ENCODE data around the gene FADS6. TPM values are rescaled to one million over a fixed set of nuclear protein-coding genes. Genes with fewer than 3 reads are reported as not detected.

FADS6 gene
- total and polyA plus RNA-seq, 2 of the 13 experiments (the other 11 are each of a cell fraction or from before 2014, with no cell fraction given), result 0.11 TPM

- Histone ChIP-seq H3K4me1 (ENCODE audit: insufficient read depth, low read length) (peaks cover 16% of the 10 kb centered on the region), H4K20me1 (ENCODE audit: insufficient read depth, low read length) (no peaks in the 10 kb centered on the region), H3K9ac (ENCODE audit: insufficient read depth, low read depth, low read length) (no peak overlapping the region), H3K4me2 (ENCODE audit: low read depth, low read length) (no peak overlapping the region), H3K27ac (ENCODE audit: extremely low read length, insufficient read depth, low read length) (no peak overlapping the region), H3K79me2 (ENCODE audit: insufficient read depth, low read length) (no peaks in the 10 kb centered on the region), H3K27me3 (ENCODE audit: control insufficient read depth in 1 of 2, insufficient read depth in 2 of 2, low read length in 2 of 2) (no peaks in the 10 kb centered on the region), H3K36me3 (replicated peaks in 1 of 2; ENCODE audit: control insufficient read depth in 1 of 2, insufficient read depth in 2 of 2, low read length in 2 of 2) (peaks cover 3% of the 10 kb centered on the region in 2 experiments; a peak in 1 of 5 replicates), H2AFZ (ENCODE audit: low read length) (no peak overlapping the region), H3K4me3 (replicated peaks in 1 of 3; ENCODE audit: insufficient read depth in 1 of 3, low read depth in 2 of 3, low read length in 3 of 3) (no peak overlapping the region), H3K9me3 (ENCODE audit: low read length) (no peaks in the 10 kb centered on the region)
- ChIA-PET CTCF (ENCODE audit: low intra/inter-chr PET ratio, low total read pairs) (no interaction called here), POLR2A (interaction anchor here (1.6 kb wide), 1 partner anchor 33 kb away, joined by 6 read pairs; the partner anchor contains the start of gene FDXR)
- DNase-seq (ENCODE audit: low spot score), result no peak
- ATAC-seq, result no peak
- FAIRE-seq, result no peak
- in situ Hi-C loops (cut with HindIII; ENCODE audit: extremely low pct_ligation_motif_present, low pct_unique_long_range_greater_than_20kb), result no loop called here
- TF ChIP-seq CBFB (CRISPR knock-in tag; IDR thresholded peaks at IDR 0.05), result no peak
- no peak for TF ChIP-seq ZFP37 (CRISPR knock-in tag; IDR thresholded peaks at IDR 0.05; ENCODE audit: borderline replicate concordance)
- 0 out of 2 replicates have a peak, but pooled peaks have one; percentile 3 for TF ChIP-seq ZNF687 (CRISPR knock-in tag; IDR thresholded peaks at IDR 0.05)
- peak; percentile 80; the same call in 1 of the 2 replicates for TF ChIP-seq ZNF652 (CRISPR knock-in tag; IDR thresholded peaks at IDR 0.05; ENCODE audit: borderline replicate concordance, low read depth)
- no TSS peak for BruUV-seq (replicated peaks)
- WGBS (ENCODE audit: low lambda C conversion rate), result 60% methylated on average over 6 of the region's 7 CpGs
- intact Hi-C loops (cut with micrococcal nuclease; ENCODE audit: unreplicated experiment), result no loop called here
Measured at GRCh38 chr17:74839990-74840852, 53.2 kb downstream of the FADS6 start.
